Adrenal gland (tissue), 12 donors: Measurements from ENCODE around the gene PPIL4. TPM values are rescaled to one million over a fixed set of nuclear protein-coding genes. Genes with fewer than 3 reads are reported as not detected.

ENCODE experiments used
- DNase-seq, 7 donors: peaks; one replicate each; pipeline ENCODE4 v3.0.0-alpha.2; 2019 to 2020
- H3K27ac ChIP-seq, 5 donors: fragments of 200-600 bp; sonication (generic) in 4 of 5; 1 replicate in 3 of 5; 2 replicates in 2 of 5; pipeline versions ENCODE4 v1.5.1 to v1.8.0; 2016 to 2020; ENCODE audit warnings: mild to moderate bottlenecking in 1 of 5
- H3K27me3 ChIP-seq: fragments of 200-600 bp; 2 replicates; pipeline ENCODE4 v1.8.0; 2021
- H3K36me3 ChIP-seq, 2 donors: fragments of 200-600 bp; replicated peaks in 1 of 2; 1 replicate in 1 of 2; 2 replicates in 1 of 2; pipeline versions ENCODE4 v1.5.1 to v1.8.0; 2018 to 2022
- H3K4me1 ChIP-seq, 2 donors: fragments of 200-600 bp; replicated peaks in 1 of 2; 1 replicate in 1 of 2; 2 replicates in 1 of 2; pipeline versions ENCODE4 v1.5.1 to v1.8.0; 2018 to 2021
- H3K4me3 ChIP-seq, 4 donors: fragments of 200-600 bp; sonication (generic) in 3 of 4; one replicate each; pipeline ENCODE4 v1.5.1; 2016 to 2018
- H3K9me3 ChIP-seq, 3 donors: fragments of 200-600 bp; sonication (generic) in 1 of 3; replicated peaks in 1 of 3; 1 replicate in 2 of 3; 2 replicates in 1 of 3; pipeline versions ENCODE4 v1.5.1 to v1.8.0; 2016 to 2021
- CTCF ChIP-seq, 6 experiments: fragments of 450-650 bp in 4 of 6; fragments of 200-600 bp in 2 of 6; sonication (generic) in 1 of 6; IDR thresholded peaks; 1 replicate in 5 of 6; 2 replicates in 1 of 6; pipeline versions ENCODE4 v1.5.1 to v1.8.0; 2016 to 2021; ENCODE audit warnings: antibody characterized with exemption in 6 of 6, mild to moderate bottlenecking in 2 of 6, moderate library complexity in 1 of 6
- POLR2A ChIP-seq, 2 donors: fragments of 450-650 bp; IDR thresholded peaks; one replicate each; pipeline ENCODE4 v1.6.1; 2017; ENCODE audit warnings: antibody characterized with exemption in 2 of 2, mild to moderate bottlenecking in 2 of 2, moderate library complexity in 1 of 2
- WGBS, 4 donors: extraction: QIAGEN DNeasy Blood & Tissue Kit in 2 of 4; methylation state at CpG; one replicate each; pipeline versions ENCODE4 v1.1.5 to v1.1.7; 2013 to 2017; 5-methylcytosine and 5-hydroxymethylcytosine counted together
- intact Hi-C, 2 donors: fragments of 100-400 bp; cut with DNase I; formaldehyde crosslinking; loops; one replicate each; pipeline versions ENCODE4 v1.14.1 to v1.15.0; 2022 to 2023
- polyA plus RNA-seq, 3 donors: library from polyadenylated mRNA; stranded (reverse); fragments of 200-250 nt in 2 of 3; fragments of 350-450 nt in 1 of 3; fragmentation: Illumina TruSeq in 1 of 3; extraction: RNeasy Lipid Tissue Mini Kit (QIAGEN cat#74804) in 1 of 3; gene quantifications; one replicate each; pipeline ENCODE4 v1.2.3, GENCODE V29; 2013 to 2014
- total RNA-seq, 9 donors: library from RNA; depleted of rRNA in 4 of 9; stranded (reverse); fragments of >200 nt in 4 of 9; fragments of 120-200 nt in 1 of 9; fragmentation: NEBNext Ultra II Directional in 1 of 9; extraction: Animal tissue kit (Norgen Biotek cat#: 25700) in 1 of 9; gene quantifications; one replicate each; pipeline versions ENCODE4 v1.1.0 to v1.2.4, GENCODE V29; 2013 to 2023
- donor health status: healthy with polysubstance abuse.
- donor health status: Bipolar disorder and iron deficiency.
- donor health status: DM: yes; HTN: yes; CAD: no.
- donor health status: DM: no; HTN: no; CAD: no.
- donor health status: DM: no; HTN: no; CAD: no.
- donor health status: DM: yes; HTN: yes; CAD: no.

PPIL4 gene
- total and polyA plus RNA-seq, 12 donors = 15.1 to 56.9 (median 25.8) TPM

GRCh38 chr6:149476789-149477455 lies 68.9 kb downstream of the PPIL4 start:
- no peak for DNase-seq
- no peaks in the 10 kb centered on the region for H3K9me3 ChIP-seq
- no peaks in the 10 kb centered on the region for H3K36me3 ChIP-seq
- WGBS, 4 donors = 73 to 77% (median 77%) methylated on average over 6 of the region's 6 CpGs
- no peak overlapping the region for H3K4me3 ChIP-seq
- TF ChIP-seq CTCF (IDR thresholded peaks at IDR 0.05) (no peak), POLR2A (IDR thresholded peaks at IDR 0.05) (no peak)
- intact Hi-C loops = no loop called here
- H3K27me3 ChIP-seq = no peaks in the 10 kb centered on the region
- no peak overlapping the region for H3K27ac ChIP-seq
- no peaks in the 10 kb centered on the region for H3K4me1 ChIP-seq

- no peaks in the 10 kb centered on the region for H3K9me3 ChIP-seq
- H3K27me3 ChIP-seq = no peaks in the 10 kb centered on the region
- no peak overlapping the region for H3K27ac ChIP-seq
- no peak for DNase-seq
- TF ChIP-seq CTCF (IDR thresholded peaks at IDR 0.05) = no peak
- TF ChIP-seq POLR2A (IDR thresholded peaks at IDR 0.05) = no peak
- 90 to 95% (median 93%) methylated on average over 13 to 30 of the region's 30 CpGs for WGBS, 4 donors
- intact Hi-C loops = no loop called here
- H3K36me3 ChIP-seq = no peaks in the 10 kb centered on the region
- H3K4me1 ChIP-seq = no peaks in the 10 kb centered on the region
- H3K4me3 ChIP-seq = no peak overlapping the region
Observed at GRCh38 chr6:149474108-149474935, 71.5 kb downstream of the PPIL4 start.

GRCh38 chr6:149473080-149474052 lies 72.5 kb downstream of the PPIL4 start:
- no peak for DNase-seq
- Histone ChIP-seq H3K36me3 (no peaks in the 10 kb centered on the region), H3K4me1 (no peaks in the 10 kb centered on the region), H3K27me3 (no peaks in the 10 kb centered on the region), H3K9me3 (no peaks in the 10 kb centered on the region), H3K27ac (no peak overlapping the region), H3K4me3 (no peak overlapping the region)
- WGBS, 4 donors = 77 to 87% (median 81%) methylated on average over 19 to 21 of the region's 21 CpGs
- no peak for TF ChIP-seq CTCF (IDR thresholded peaks at IDR 0.05)
- intact Hi-C loops = no loop called here

GRCh38 chr6:149472241-149472640 lies 73.6 kb downstream of the PPIL4 start:
- Histone ChIP-seq H3K27me3 (no peaks in the 10 kb centered on the region), H3K4me1 (no peaks in the 10 kb centered on the region), H3K9me3 (no peaks in the 10 kb centered on the region), H3K36me3 (no peaks in the 10 kb centered on the region), H3K4me3 (no peak overlapping the region), H3K27ac (no peak overlapping the region)
- no peak for TF ChIP-seq POLR2A (IDR thresholded peaks at IDR 0.05)
- no peak for TF ChIP-seq CTCF (IDR thresholded peaks at IDR 0.05)
- DNase-seq = no peak
- intact Hi-C loops = no loop called here
- 95 to 99% (median 97%) methylated on average over 5 of the region's 5 CpGs for WGBS, 4 donors
